Measurements from ENCODE around the gene BRD9.

DNA sequence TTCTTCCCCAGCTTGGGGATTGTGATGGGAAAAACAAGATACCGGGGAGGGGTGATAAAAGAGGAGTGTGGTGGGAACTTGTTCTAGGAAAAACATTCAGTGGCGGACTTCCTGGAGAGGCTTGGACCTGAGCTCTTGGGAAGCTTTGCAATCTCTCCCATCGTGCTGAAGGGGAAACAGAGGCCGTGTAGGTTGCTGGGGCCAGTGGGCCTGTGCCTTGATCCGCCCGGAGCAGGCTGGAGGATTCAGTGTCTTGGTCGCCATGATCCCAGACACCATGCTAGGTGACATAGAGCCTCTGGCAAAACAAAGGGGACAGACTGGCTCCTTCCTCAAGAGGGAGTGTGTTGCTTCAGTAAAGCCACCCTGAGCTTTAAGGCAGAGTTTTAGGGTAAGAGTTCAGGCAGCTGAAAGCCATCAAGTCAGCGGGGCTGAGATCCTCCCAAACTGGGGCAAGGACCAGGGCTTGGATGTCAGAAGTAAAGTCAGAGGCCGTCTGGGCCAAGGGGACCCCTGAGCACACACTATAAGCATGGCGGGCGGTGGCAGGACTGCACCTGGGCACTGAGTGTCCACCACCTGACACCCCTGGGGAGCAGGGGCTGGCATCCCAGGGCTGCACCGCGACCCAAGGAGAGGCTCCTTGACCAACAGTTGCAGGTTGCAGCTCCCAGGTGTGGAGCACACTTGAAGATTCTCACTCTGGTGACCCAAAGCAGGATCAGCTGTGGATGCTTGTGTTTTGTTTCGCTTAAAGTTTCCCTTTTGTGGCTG, 44.7 kb upstream of the BRD9 start:
- TF ChIP-seq EP300 (IDR thresholded peaks at IDR 0.05) (no peak), POLR2A (IDR thresholded peaks at IDR 0.05) (no peak), POLR2AphosphoS5 (IDR thresholded peaks at IDR 0.05) (no peak)
- TF ChIP-seq, protein P1, sequence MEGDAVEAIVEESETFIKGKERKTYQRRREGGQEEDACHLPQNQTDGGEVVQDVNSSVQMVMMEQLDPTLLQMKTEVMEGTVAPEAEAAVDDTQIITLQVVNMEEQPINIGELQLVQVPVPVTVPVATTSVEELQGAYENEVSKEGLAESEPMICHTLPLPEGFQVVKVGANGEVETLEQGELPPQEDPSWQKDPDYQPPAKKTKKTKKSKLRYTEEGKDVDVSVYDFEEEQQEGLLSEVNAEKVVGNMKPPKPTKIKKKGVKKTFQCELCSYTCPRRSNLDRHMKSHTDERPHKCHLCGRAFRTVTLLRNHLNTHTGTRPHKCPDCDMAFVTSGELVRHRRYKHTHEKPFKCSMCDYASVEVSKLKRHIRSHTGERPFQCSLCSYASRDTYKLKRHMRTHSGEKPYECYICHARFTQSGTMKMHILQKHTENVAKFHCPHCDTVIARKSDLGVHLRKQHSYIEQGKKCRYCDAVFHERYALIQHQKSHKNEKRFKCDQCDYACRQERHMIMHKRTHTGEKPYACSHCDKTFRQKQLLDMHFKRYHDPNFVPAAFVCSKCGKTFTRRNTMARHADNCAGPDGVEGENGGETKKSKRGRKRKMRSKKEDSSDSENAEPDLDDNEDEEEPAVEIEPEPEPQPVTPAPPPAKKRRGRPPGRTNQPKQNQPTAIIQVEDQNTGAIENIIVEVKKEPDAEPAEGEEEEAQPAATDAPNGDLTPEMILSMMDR (IDR thresholded peaks at IDR 0.05) = no peak
